ACC112 (cell line): Measurements from ENCODE around the gene RBMS1.

Source experiments
- H2AFZ ChIP-seq: fragments of 200-600 bp; sonication (generic); one replicate; pipeline ENCODE4 v1.6.0; 2017; ENCODE audit warnings: antibody characterized with exemption, low read length; ENCODE audit not compliant: unreplicated experiment
- H3K27ac ChIP-seq: fragments of 200-600 bp; sonication (generic); 2 replicates; pipeline ENCODE4 v1.5.1; 2014; ENCODE audit warnings: low read depth, mild to moderate bottlenecking, antibody characterized with exemption, low read length, moderate library complexity
- H3K27me3 ChIP-seq: fragments of 200-600 bp; sonication (generic); 2 replicates; pipeline ENCODE4 v1.6.1; 2014; ENCODE audit warnings: mild to moderate bottlenecking, antibody characterized with exemption, low read length, moderate library complexity, mixed read lengths; ENCODE audit not compliant: insufficient read depth
- H3K36me3 ChIP-seq: fragments of 200-600 bp; sonication (generic); 2 replicates; pipeline ENCODE4 v1.6.1; 2016; ENCODE audit warnings: mild to moderate bottlenecking, antibody characterized with exemption, low read length, moderate library complexity, mixed read lengths; ENCODE audit not compliant: insufficient read depth
- H3K4me1 ChIP-seq: fragments of 200-600 bp; sonication (generic); one replicate; pipeline ENCODE4 v1.6.1; 2016; ENCODE audit warnings: low read length, mixed read lengths; ENCODE audit not compliant: insufficient read depth, unreplicated experiment, control insufficient read depth
- H3K4me3 ChIP-seq: fragments of 200-600 bp; sonication (generic); 2 replicates; pipeline ENCODE4 v1.5.1; 2014; ENCODE audit warnings: mild to moderate bottlenecking, low read depth, low read length
- H3K79me2 ChIP-seq: fragments of 200-600 bp; sonication (generic); one replicate; pipeline ENCODE4 v1.6.0; 2016; ENCODE audit warnings: low read length; ENCODE audit not compliant: control insufficient read depth, unreplicated experiment, insufficient read depth

RBMS1 gene

GRCh38 chr2:160322320-160322719 lies 171.3 kb downstream of the RBMS1 start:
- H3K27me3 ChIP-seq = no peaks in the 10 kb centered on the region
- no peaks in the 10 kb centered on the region for H3K36me3 ChIP-seq
- no peak overlapping the region for H3K4me3 ChIP-seq
- H2AFZ ChIP-seq = no peak overlapping the region
- H3K27ac ChIP-seq = no peak overlapping the region
- H3K79me2 ChIP-seq = peaks cover 96% of the 10 kb centered on the region
- H3K4me1 ChIP-seq = peaks cover 33% of the 10 kb centered on the region

DNA sequence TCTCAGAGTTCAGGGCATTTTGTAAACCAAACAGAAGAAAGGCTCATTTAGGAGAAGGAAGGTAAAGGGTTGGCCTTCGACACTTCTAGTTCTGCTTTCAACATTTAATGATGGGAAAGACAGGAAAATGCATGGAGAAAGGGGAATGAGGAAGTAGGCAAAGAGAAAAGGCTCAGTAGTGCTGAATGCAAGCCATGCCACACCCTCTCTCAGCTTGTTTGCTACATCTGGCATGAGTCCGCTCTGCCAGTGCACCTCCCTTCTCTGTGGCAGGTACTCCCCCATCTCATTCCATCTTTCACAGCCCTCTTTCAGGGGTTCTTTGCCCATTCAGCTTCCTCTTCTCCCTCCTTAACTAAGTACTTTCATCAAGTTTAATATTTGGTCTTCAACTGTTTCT lies 172.6 kb downstream of the RBMS1 start:
- Histone ChIP-seq H2AFZ (no peak overlapping the region), H3K4me1 (peaks cover 40% of the 10 kb centered on the region), H3K27ac (no peak overlapping the region), H3K79me2 (peaks cover 96% of the 10 kb centered on the region), H3K27me3 (no peaks in the 10 kb centered on the region), H3K36me3 (no peaks in the 10 kb centered on the region), H3K4me3 (no peak overlapping the region)

- H2AFZ ChIP-seq = no peak overlapping the region
- no peaks in the 10 kb centered on the region for H3K36me3 ChIP-seq
- H3K27ac ChIP-seq = no peak overlapping the region
- no peaks in the 10 kb centered on the region for H3K27me3 ChIP-seq
- H3K79me2 ChIP-seq = peaks cover 90% of the 10 kb centered on the region
- H3K4me3 ChIP-seq = no peak overlapping the region
- peaks cover 44% of the 10 kb centered on the region for H3K4me1 ChIP-seq
These were observed 173.9 kb downstream of the RBMS1 start for GRCh38 chr2:160319700-160320099.

DNA sequence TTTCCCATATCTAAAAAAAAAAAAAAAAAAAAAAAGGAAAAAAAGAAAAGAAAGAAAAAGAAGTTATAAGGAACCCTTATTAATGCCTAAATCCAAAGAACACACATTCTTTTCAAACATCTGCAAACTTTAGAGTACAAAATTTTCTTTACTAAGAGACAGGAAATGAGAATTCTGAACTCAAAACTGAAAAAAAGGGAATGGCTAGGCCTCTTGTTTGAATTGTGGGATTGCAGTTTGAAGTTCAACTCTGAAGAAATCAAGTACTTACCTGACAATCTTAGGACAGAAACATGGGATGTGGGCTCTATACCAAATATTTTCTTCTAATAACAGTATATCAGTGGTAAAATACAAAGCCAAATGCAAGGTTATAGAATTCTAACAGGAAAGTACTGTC lies 175.4 kb downstream of the RBMS1 start:
- H3K79me2 ChIP-seq = peaks cover 87% of the 10 kb centered on the region
- no peaks in the 10 kb centered on the region for H3K36me3 ChIP-seq
- H3K27me3 ChIP-seq = no peaks in the 10 kb centered on the region
- H3K4me3 ChIP-seq = no peak overlapping the region
- H2AFZ ChIP-seq = no peak overlapping the region
- H3K4me1 ChIP-seq = peaks cover 44% of the 10 kb centered on the region
- 0 out of 2 replicates have a peak overlapping the region, but pooled peaks have one; percentile 0 for H3K27ac ChIP-seq

GRCh38 chr2:160317181-160318099 lies 176.2 kb downstream of the RBMS1 start:
- Histone ChIP-seq H3K27ac (peak overlapping the region; percentile 36; the same call in 1 of the 2 replicates), H3K4me1 (peaks cover 44% of the 10 kb centered on the region), H3K36me3 (no peaks in the 10 kb centered on the region), H2AFZ (no peak overlapping the region), H3K4me3 (no peak overlapping the region), H3K27me3 (no peaks in the 10 kb centered on the region), H3K79me2 (peaks cover 83% of the 10 kb centered on the region)

- Histone ChIP-seq H3K27me3 (no peaks in the 10 kb centered on the region), H3K79me2 (peaks cover 68% of the 10 kb centered on the region), H3K36me3 (peaks cover 12% of the 10 kb centered on the region), H2AFZ (no peak overlapping the region), H3K4me1 (peaks cover 48% of the 10 kb centered on the region), H3K27ac (peak overlapping the region; percentile 61), H3K4me3 (no peak overlapping the region)
These were observed 178.3 kb downstream of the RBMS1 start for GRCh38 chr2:160315337-160315736.

DNA sequence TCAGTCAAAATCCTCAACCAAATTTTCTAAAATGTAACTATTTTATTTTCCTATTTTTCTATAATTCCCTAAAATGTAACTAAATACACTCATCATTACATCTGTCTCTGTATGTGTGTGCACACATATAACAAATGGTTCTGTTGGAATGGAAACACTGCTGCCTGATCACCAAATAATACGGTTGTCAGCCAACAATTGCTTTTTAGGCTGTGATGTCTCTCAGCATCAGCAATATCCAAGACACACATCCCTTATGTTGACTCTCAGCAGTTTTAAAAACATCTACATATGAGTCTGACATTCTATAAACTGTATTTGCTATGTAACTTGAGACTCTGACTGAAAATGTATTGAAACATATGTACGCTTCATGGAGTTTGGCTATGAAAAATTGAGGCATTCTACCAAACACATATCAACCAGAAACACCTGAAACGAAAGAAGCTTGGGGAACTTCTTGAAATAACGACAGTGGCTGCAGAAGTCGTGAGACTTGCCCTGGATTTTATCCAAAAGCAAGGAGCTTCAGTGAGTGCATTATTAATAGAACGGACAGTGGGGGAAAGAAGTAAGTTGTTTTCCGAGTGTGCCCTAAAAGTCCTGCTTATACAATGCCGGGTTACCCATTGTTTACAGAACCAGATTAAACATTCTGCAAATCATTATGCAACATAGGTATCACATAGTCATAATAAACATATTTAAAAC lies 183.3 kb downstream of the RBMS1 start:
- H3K4me1 ChIP-seq = peaks cover 61% of the 10 kb centered on the region

GRCh38 chr2:160309585-160309984 lies 184.0 kb downstream of the RBMS1 start:
- H3K36me3 ChIP-seq = peaks cover 40% of the 10 kb centered on the region
- H3K79me2 ChIP-seq = peaks cover 55% of the 10 kb centered on the region
- H3K27me3 ChIP-seq = no peaks in the 10 kb centered on the region
- no peak overlapping the region for H2AFZ ChIP-seq
- H3K27ac ChIP-seq = peak overlapping the region; percentile 90
- peak overlapping the region; percentile 23; the same call in 1 of the 2 replicates for H3K4me3 ChIP-seq
- peaks cover 59% of the 10 kb centered on the region for H3K4me1 ChIP-seq

More for the DNA sequence above, 183.3 kb downstream of the RBMS1 start:
- Histone ChIP-seq H3K4me3 (no peak overlapping the region), H3K36me3 (peaks cover 40% of the 10 kb centered on the region), H3K27ac (peak overlapping the region; percentile 90), H2AFZ (no peak overlapping the region), H3K79me2 (peaks cover 62% of the 10 kb centered on the region), H3K27me3 (no peaks in the 10 kb centered on the region)

DNA sequence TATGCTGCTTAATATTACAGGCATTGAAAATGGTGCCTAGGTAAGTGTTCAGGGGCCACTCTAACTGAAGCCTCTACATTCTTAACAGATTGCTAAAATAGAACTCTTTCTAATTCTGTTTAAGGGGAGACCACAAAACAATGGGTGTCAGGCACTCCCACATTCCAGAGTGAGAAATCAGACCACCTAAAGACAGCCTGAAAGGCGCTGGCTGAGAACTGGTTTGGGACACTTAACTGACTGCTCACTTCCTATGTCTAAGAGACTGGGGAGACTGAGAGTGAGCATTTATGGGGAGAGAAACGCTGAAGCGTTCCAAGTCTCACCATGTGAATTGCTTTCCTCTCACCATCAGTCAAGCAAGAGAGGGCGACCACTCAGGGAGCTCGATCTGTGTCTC lies 184.7 kb downstream of the RBMS1 start:
- Histone ChIP-seq H3K27ac (peak overlapping the region; percentile 90), H3K4me3 (peak overlapping the region; percentile 23; the same call in 1 of the 2 replicates), H3K36me3 (peaks cover 45% of the 10 kb centered on the region), H3K27me3 (no peaks in the 10 kb centered on the region), H3K4me1 (peaks cover 63% of the 10 kb centered on the region), H2AFZ (no peak overlapping the region), H3K79me2 (peaks cover 55% of the 10 kb centered on the region)

DNA sequence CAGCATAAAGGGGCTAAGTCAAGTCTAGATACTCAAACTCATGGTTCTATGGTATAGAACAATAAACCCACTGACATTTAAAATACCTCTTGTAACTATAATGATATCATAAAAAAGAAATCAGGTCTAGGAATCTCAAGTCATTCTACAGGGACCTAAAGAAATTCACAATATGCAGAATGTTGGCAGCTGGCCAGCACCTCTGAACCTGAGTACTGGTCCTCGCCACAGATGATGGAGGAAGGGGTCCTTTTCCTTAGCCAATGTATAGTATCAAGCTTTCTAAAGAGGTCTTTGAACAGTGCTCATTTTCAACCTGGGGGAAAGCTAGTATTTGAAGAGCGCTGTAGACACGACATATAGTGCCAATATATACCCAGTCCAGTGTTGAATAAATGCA lies 185.1 kb downstream of the RBMS1 start:
- H3K4me1 ChIP-seq = peaks cover 67% of the 10 kb centered on the region
- peak overlapping the region; percentile 90 for H3K27ac ChIP-seq
- H3K79me2 ChIP-seq = peaks cover 56% of the 10 kb centered on the region
- no peaks in the 10 kb centered on the region for H3K27me3 ChIP-seq
- peaks cover 50% of the 10 kb centered on the region for H3K36me3 ChIP-seq
- no peak overlapping the region for H2AFZ ChIP-seq
- H3K4me3 ChIP-seq = no peak overlapping the region
